ENCODE data around the gene ZEB2.

The ZEB2 gene

DNA sequence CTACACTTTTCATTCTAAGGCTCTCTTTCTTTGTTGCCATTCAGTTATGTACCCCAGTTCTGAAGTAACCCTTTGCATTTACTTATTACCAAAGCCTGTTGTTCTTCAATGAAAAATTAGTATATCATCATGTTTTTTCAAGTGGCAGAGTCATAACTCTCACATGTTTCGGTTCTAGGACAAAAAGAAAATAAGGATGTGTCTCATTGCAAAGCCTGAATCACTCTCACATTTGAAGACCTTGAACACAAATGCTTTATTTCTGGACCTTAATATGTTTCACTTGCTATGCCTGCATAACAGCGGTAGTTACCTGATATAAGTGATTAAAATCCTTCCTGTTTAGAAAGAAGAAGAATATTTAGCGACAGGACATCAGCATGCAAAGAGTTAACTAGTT, 49.1 kb downstream of the ZEB2 start:
- no peak overlapping the region for H3K4me3 ChIP-seq (ENCODE audit: control insufficient read depth, low read depth, low read length)
- TF ChIP-seq, protein P1, sequence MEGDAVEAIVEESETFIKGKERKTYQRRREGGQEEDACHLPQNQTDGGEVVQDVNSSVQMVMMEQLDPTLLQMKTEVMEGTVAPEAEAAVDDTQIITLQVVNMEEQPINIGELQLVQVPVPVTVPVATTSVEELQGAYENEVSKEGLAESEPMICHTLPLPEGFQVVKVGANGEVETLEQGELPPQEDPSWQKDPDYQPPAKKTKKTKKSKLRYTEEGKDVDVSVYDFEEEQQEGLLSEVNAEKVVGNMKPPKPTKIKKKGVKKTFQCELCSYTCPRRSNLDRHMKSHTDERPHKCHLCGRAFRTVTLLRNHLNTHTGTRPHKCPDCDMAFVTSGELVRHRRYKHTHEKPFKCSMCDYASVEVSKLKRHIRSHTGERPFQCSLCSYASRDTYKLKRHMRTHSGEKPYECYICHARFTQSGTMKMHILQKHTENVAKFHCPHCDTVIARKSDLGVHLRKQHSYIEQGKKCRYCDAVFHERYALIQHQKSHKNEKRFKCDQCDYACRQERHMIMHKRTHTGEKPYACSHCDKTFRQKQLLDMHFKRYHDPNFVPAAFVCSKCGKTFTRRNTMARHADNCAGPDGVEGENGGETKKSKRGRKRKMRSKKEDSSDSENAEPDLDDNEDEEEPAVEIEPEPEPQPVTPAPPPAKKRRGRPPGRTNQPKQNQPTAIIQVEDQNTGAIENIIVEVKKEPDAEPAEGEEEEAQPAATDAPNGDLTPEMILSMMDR (conservative IDR thresholded peaks at IDR 0.05; ENCODE audit: control insufficient read depth, insufficient read depth, low read depth, low read length), result no peak
- peak; percentile 48 for DNase-seq (ENCODE audit: low read depth)

- no peak for DNase-seq (ENCODE audit: low read depth)
- no peak overlapping the region for H3K4me3 ChIP-seq (ENCODE audit: control insufficient read depth, low read depth, low read length)
- TF ChIP-seq, protein P1 (conservative IDR thresholded peaks at IDR 0.05; ENCODE audit: control insufficient read depth, insufficient read depth, low read depth, low read length), result no peak
Observed at GRCh38 chr2:144470334-144470733, 49.6 kb downstream of the ZEB2 start.

GRCh38 chr2:144469798-144470197, 50.1 kb downstream of the ZEB2 start:
- TF ChIP-seq, protein P1 (conservative IDR thresholded peaks at IDR 0.05; ENCODE audit: control insufficient read depth, insufficient read depth, low read depth, low read length), result no peak
- DNase-seq (ENCODE audit: low read depth), result no peak
- no peak overlapping the region for H3K4me3 ChIP-seq (ENCODE audit: control insufficient read depth, low read depth, low read length)

- H3K4me3 ChIP-seq (ENCODE audit: control insufficient read depth, low read depth, low read length), result no peak overlapping the region
- no peak for DNase-seq (ENCODE audit: low read depth)
- TF ChIP-seq, protein P1 (conservative IDR thresholded peaks at IDR 0.05; ENCODE audit: control insufficient read depth, insufficient read depth, low read depth, low read length), result no peak
Observed at GRCh38 chr2:144468823-144469595, 50.9 kb downstream of the ZEB2 start.

DNA sequence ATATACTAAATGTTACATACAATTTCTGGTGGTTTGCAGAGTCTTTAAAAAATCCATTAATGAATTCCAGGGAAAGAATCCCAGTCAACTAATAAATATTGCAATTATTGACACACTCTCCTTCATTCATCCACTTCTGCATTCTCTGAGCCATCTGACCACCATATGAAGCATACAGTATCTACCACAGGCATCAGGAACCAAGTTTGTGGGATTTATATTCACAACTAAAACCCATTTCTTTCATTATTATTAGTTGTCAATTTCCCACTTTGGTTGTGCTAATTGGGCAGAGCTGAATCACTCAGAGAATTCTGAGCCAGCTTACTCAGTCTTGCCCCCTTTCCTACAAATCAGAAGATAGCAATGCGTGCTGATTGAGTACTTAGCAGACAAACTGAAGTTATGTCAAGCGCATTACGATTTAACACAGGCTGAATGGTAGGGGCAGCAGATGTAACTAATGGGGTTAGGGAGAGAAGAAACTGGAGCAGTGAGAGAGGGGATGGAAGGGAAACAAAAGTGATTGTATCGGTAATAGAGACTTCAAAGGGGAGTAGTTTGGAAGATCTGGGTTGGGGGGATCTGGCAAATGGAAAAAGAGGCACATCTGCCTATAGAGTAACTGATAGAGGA, 52.3 kb downstream of the ZEB2 start:
- TF ChIP-seq, protein P1 (conservative IDR thresholded peaks at IDR 0.05; ENCODE audit: control insufficient read depth, insufficient read depth, low read depth, low read length), result no peak
- DNase-seq (ENCODE audit: low read depth), result no peak
- no peak overlapping the region for H3K4me3 ChIP-seq (ENCODE audit: control insufficient read depth, low read depth, low read length)

GRCh38 chr2:144466637-144467036, 53.3 kb downstream of the ZEB2 start:
- no peak for DNase-seq (ENCODE audit: low read depth)
- no peak overlapping the region for H3K4me3 ChIP-seq (ENCODE audit: control insufficient read depth, low read depth, low read length)
- TF ChIP-seq, protein P1 (conservative IDR thresholded peaks at IDR 0.05; ENCODE audit: control insufficient read depth, insufficient read depth, low read depth, low read length), result no peak

Data from fibroblast of mammary gland (primary cell).